CD14-positive monocyte (primary cell): ENCODE data around the gene BOD1. TPM values are rescaled to one million over a fixed set of nuclear protein-coding genes. Genes with fewer than 3 reads are reported as not detected.

Experiments
- DNase-seq, 3 donors: peaks; one replicate each; pipeline ENCODE4 v3.0.0-alpha.2; 2011 to 2022
- H2AFZ ChIP-seq: 2 replicates; pipeline ENCODE4 v1.6.0; 2012; ENCODE audit warnings: mild to moderate bottlenecking, low read depth, low read length, inconsistent platforms; ENCODE audit not compliant: insufficient read depth, poor library complexity, severe bottlenecking
- H3K27ac ChIP-seq, 2 donors: 1 replicate in 1 of 2; 2 replicates in 1 of 2; pipeline ENCODE4 v1.5.1; 2012 to 2013; ENCODE audit warnings: low read length in 2 of 2, control low read depth in 1 of 2, inconsistent platforms in 1 of 2, low read depth in 1 of 2, mild to moderate bottlenecking in 1 of 2
- H3K27me3 ChIP-seq, 2 donors: one replicate each; pipeline versions ENCODE4 v1.6.0 to v1.6.1; 2011 to 2013; ENCODE audit warnings: low read length in 2 of 2; ENCODE audit not compliant: control insufficient read depth in 2 of 2, insufficient read depth in 2 of 2
- H3K36me3 ChIP-seq, 2 donors: replicated peaks in 1 of 2; 1 replicate in 1 of 2; 2 replicates in 1 of 2; pipeline versions ENCODE4 v1.5.1 to v1.6.1; 2012 to 2013; ENCODE audit warnings: low read length in 2 of 2, control low read depth in 1 of 2, inconsistent platforms in 1 of 2, mild to moderate bottlenecking in 1 of 2; ENCODE audit not compliant: insufficient read depth in 2 of 2, control insufficient read depth in 1 of 2
- H3K4me1 ChIP-seq, 2 donors: 1 replicate in 1 of 2; 2 replicates in 1 of 2; pipeline versions ENCODE4 v1.5.1 to v1.6.1; 2012 to 2013; ENCODE audit warnings: low read length in 2 of 2, control low read depth in 1 of 2, inconsistent platforms in 1 of 2, mild to moderate bottlenecking in 1 of 2, moderate library complexity in 1 of 2; ENCODE audit not compliant: insufficient read depth in 2 of 2, control insufficient read depth in 1 of 2
- H3K4me2 ChIP-seq: replicated peaks from 2 replicates; pipeline ENCODE3; 2012; ENCODE audit warnings: low read length, moderate library complexity, mild to moderate bottlenecking; ENCODE audit not compliant: poor library complexity, severe bottlenecking; ENCODE audit errors: extremely low read depth
- H3K4me3 ChIP-seq, 3 experiments: fragments of 200-600 bp in 1 of 3; sonication (generic) in 1 of 3; replicated peaks in 1 of 3; 1 replicate in 2 of 3; 2 replicates in 1 of 3; pipeline ENCODE4 v1.5.1; 2011 to 2013; ENCODE audit warnings: low read length in 3 of 3, mild to moderate bottlenecking in 3 of 3, control low read depth in 2 of 3, low read depth in 2 of 3, inconsistent platforms in 1 of 3, moderate library complexity in 1 of 3
- H3K79me2 ChIP-seq: 2 replicates; pipeline ENCODE4 v1.6.0; 2012; ENCODE audit warnings: mild to moderate bottlenecking, control low read depth, inconsistent platforms, low read length, moderate library complexity; ENCODE audit not compliant: insufficient read depth
- H3K9ac ChIP-seq: 2 replicates; pipeline ENCODE4 v1.6.0; 2017; ENCODE audit warnings: low read length, mild to moderate bottlenecking; ENCODE audit not compliant: insufficient read depth, poor library complexity, severe bottlenecking
- H3K9me3 ChIP-seq, 2 donors: replicated peaks in 1 of 2; 1 replicate in 1 of 2; 2 replicates in 1 of 2; pipeline versions ENCODE4 v1.5.1 to v1.6.1; 2012 to 2013; ENCODE audit warnings: low read length in 2 of 2, control low read depth in 1 of 2; ENCODE audit not compliant: control insufficient read depth in 1 of 2, insufficient read depth in 1 of 2
- H4K20me1 ChIP-seq: 2 replicates; pipeline ENCODE4 v1.6.0; 2012; ENCODE audit warnings: mild to moderate bottlenecking, low read length, control low read depth, moderate library complexity; ENCODE audit not compliant: insufficient read depth
- H3K27ac Mint-ChIP-seq, 7 donors: one replicate each; pipeline ENCODE4 v1.8.0; 2020; ENCODE audit warnings: mild to moderate bottlenecking in 7 of 7, mixed read lengths in 7 of 7, moderate library complexity in 6 of 7, inconsistent platforms in 2 of 7
- H3K27me3 Mint-ChIP-seq, 3 donors: one replicate each; pipeline ENCODE4 v1.8.0; 2021 to 2022; ENCODE audit warnings: low read depth in 3 of 3, mild to moderate bottlenecking in 3 of 3, mixed read lengths in 3 of 3, moderate library complexity in 3 of 3, inconsistent platforms in 1 of 3
- H3K36me3 Mint-ChIP-seq, 2 donors: one replicate each; pipeline ENCODE4 v1.8.0; 2020; ENCODE audit warnings: mixed read lengths in 2 of 2, inconsistent platforms in 1 of 2, mild to moderate bottlenecking in 1 of 2
- H3K4me1 Mint-ChIP-seq: one replicate; pipeline ENCODE4 v1.8.0; 2020; ENCODE audit warnings: mild to moderate bottlenecking, mixed read lengths
- H3K4me3 Mint-ChIP-seq, 2 donors: one replicate each; pipeline ENCODE4 v1.8.0; 2020; ENCODE audit warnings: mild to moderate bottlenecking in 2 of 2, mixed read lengths in 2 of 2, moderate library complexity in 1 of 2
- H3K9me3 Mint-ChIP-seq, 7 donors: one replicate each; pipeline ENCODE4 v1.8.0; 2020 to 2022; ENCODE audit warnings: mixed read lengths in 7 of 7, mild to moderate bottlenecking in 6 of 7, moderate library complexity in 6 of 7, inconsistent platforms in 2 of 7
- CTCF ChIP-seq: fragments of 200-600 bp; IDR thresholded peaks from one replicate; pipeline ENCODE4 v1.8.0; 2022; ENCODE audit warnings: antibody characterized with exemption, mild to moderate bottlenecking
- WGBS: methylation state at CpG from one replicate; pipeline ENCODE4 v1.1.5; 2013; ENCODE audit warnings: missing lambda C conversion rate; ENCODE audit not compliant: insufficient coverage; 5-methylcytosine and 5-hydroxymethylcytosine counted together
- intact Hi-C, 2 donors: fragments of 100-400 bp; cut with micrococcal nuclease; formaldehyde crosslinking; loops; one replicate each; pipeline versions ENCODE4 v1.15.0 to v1.15.1; 2023
- polyA plus RNA-seq, 3 donors: library from polyadenylated mRNA; depleted of rRNA in 1 of 3; unstranded in 2 of 3; stranded (reverse) in 1 of 3; fragments of 300-500 nt in 2 of 3; fragments of >200 nt in 1 of 3; fragmentation: Illumina TruSeq in 2 of 3; gene quantifications; 1 replicate in 2 of 3; 2 replicates in 1 of 3; pipeline ENCODE4 v1.2.3, GENCODE V29; 2012 to 2021

Gene BOD1
- polyA plus RNA-seq, 3 donors, result 4.5 to 11.3 (median 5.8) TPM

- Histone ChIP-seq H3K9me3 (no peaks in the 10 kb centered on the region), H2AFZ (no peak overlapping the region), H3K27me3 (peaks cover 0 to 2% of the 10 kb centered on the region in 2 donors), H3K4me1 (no peaks in the 10 kb centered on the region), H3K79me2 (no peaks in the 10 kb centered on the region), H4K20me1 (no peaks in the 10 kb centered on the region), H3K4me2 (no peak overlapping the region), H3K9ac (no peak overlapping the region), H3K4me3 (no peak overlapping the region), H3K27ac (no peak overlapping the region), H3K36me3 (no peaks in the 10 kb centered on the region)
- Mint-ChIP-seq H3K4me1 (no peaks in the 10 kb centered on the region), H3K9me3 (peaks cover 8 to 17% (median 11%) of the 10 kb centered on the region in 7 donors), H3K36me3 (no peaks in the 10 kb centered on the region), H3K4me3 (no peak overlapping the region), H3K27me3 (peaks cover 9 to 18% (median 11%) of the 10 kb centered on the region in 3 donors), H3K27ac (no peak overlapping the region)
- intact Hi-C loops, result no loop called here
- WGBS, result no CpG with 5 or more reads among the region's 3 CpGs
- DNase-seq, result no peak
- TF ChIP-seq CTCF, result no peak
Measured at GRCh38 chr5:173565491-173566072, 50.9 kb downstream of the BOD1 start.

GRCh38 chr5:173564106-173564505 is 52.3 kb downstream of the BOD1 start:
- no peak for TF ChIP-seq CTCF
- Histone ChIP-seq H2AFZ (no peak overlapping the region), H3K9ac (no peak overlapping the region), H4K20me1 (no peaks in the 10 kb centered on the region), H3K79me2 (no peaks in the 10 kb centered on the region), H3K9me3 (no peaks in the 10 kb centered on the region), H3K4me1 (no peaks in the 10 kb centered on the region), H3K4me3 (no peak overlapping the region), H3K36me3 (no peaks in the 10 kb centered on the region), H3K27me3 (peaks cover 0 to 2% of the 10 kb centered on the region in 2 donors), H3K27ac (no peak overlapping the region), H3K4me2 (no peak overlapping the region)
- Mint-ChIP-seq H3K36me3 (no peaks in the 10 kb centered on the region), H3K4me1 (no peaks in the 10 kb centered on the region), H3K4me3 (no peak overlapping the region), H3K27me3 (peaks cover 10 to 13% (median 10%) of the 10 kb centered on the region in 3 donors), H3K27ac (no peak overlapping the region), H3K9me3 (peaks cover 10 to 21% (median 15%) of the 10 kb centered on the region in 7 donors)
- DNase-seq, result no peak
- intact Hi-C loops, result no loop called here
- WGBS, result 88% methylated on average over 1 of the region's 4 CpGs
